RPMI8226 (cell line): ENCODE results near the gene COPZ2.
"Not testable (repeated sequence)": the region's sequence is repeated elsewhere in the genome, so short reads cannot be mapped to it uniquely, and the experiment has no call there.

Source experiments
- DNase-seq: peaks from one replicate; pipeline ENCODE4 v3.0.0-alpha.2; 2015

COPZ2 gene, protein sequence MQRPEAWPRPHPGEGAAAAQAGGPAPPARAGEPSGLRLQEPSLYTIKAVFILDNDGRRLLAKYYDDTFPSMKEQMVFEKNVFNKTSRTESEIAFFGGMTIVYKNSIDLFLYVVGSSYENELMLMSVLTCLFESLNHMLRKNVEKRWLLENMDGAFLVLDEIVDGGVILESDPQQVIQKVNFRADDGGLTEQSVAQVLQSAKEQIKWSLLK

DNA sequence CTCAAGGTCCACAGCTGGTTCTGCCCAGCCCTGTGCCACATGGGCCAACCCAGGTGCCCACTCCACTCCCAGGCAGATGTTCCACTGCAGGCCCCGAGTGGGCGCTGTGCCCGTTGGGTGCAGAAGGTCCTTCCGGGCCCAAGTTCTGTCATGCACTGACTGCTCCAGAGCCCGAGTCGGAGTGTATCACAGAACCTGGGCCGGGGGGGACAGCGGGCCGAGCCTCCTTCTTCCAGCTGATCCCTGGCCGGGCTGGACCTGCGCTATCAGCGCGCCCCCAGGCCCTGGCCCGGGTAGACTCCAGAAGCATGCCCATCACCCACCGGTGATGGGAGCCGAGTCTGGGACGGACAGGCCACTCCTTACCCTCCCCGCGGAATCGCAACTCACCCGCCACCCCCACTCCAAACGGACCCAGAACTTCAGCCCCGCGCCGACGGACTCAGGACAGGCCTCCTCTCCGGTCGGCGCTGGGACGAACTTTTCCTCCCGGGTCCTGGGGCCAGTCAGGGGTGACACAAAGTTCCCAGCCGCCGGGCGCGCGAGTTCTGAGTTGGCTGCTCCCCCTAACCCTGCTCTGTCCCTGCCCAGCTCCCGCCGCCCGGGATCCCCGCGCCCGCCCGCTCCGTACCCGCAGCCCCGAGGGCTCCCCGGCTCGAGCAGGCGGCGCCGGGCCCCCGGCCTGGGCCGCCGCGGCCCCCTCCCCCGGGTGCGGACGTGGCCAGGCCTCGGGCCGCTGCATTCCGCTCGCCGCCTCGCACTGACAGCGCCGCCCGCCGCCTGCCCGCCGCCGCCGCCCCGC is at the start of gene COPZ2:
COPZ2 (minus strand) TSS at position 762 of the 802 bp plus-strand sequence; CDS start at position 742, 20 bp downstream.
- peak; percentile 72 for DNase-seq

- no peak for DNase-seq
These were observed 47.3 kb upstream of the COPZ2 start for GRCh38 chr17:48084932-48085331.

- no peak for DNase-seq
These were observed 44.3 kb upstream of the COPZ2 start for GRCh38 chr17:48081858-48082257.

GRCh38 chr17:48077152-48077551 is 39.6 kb upstream of the COPZ2 start:
- DNase-seq = not testable (repeated sequence)

DNA sequence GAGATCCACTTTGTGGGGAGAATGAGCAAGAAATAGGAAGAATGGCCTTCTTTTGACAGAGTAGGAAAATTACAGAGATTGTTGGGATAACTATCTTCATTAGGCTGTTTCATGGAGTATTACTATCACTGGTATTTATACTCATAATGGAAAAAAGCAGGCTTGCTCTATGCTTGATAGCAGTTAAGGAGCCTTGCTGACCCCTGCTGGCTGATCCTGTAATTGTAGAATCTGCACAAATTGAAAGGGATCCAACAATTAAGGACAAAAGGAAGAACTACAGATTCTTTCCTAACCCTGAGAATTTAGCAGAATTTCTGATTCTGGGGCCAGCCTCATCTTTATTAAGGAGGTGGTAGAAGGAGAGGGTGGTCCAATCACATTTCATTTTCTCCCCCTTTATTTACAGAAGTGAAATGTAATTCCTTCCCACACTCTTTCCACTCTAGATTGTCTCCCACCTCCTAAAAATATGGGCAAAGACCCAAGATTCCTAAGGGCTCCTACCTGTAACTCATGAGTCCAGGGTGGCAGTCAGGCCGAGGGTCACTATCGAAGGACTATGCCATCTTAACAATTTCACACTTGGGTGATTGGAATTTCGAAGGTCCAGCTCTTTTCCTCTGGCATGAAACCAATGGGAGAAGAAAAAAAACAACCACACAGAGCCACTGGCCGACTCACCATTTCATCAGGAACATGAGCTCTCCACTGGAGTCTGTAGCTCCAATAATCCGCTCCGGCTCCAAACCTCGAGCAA is 36.9 kb upstream of the COPZ2 start:
- DNase-seq = peak; percentile 69

DNA sequence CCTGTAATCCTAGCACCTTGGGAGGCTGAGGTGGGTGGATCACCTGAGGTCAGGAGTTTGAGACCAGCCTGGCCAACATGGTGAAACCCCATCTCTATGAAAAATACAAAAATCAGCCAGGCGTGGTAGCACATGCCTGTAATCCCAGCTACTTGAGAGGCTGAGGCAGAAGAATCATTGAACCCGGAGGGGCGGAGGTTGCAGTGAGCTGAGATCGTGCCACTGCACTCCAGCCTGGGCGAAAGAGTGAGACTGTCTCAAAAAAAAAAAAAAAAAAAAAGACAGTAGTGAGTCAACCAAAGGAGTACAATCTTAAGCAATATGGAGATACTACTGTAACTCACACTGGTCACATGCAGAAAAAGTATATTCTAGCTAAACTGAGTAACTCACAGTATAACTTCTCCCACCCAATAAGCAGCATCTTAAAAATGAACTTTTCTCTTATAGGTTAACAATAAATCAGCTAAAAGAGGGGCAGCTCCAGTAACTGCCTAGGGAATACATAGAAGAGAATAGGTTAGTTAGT is 36.0 kb upstream of the COPZ2 start:
- not testable (repeated sequence) for DNase-seq

DNA sequence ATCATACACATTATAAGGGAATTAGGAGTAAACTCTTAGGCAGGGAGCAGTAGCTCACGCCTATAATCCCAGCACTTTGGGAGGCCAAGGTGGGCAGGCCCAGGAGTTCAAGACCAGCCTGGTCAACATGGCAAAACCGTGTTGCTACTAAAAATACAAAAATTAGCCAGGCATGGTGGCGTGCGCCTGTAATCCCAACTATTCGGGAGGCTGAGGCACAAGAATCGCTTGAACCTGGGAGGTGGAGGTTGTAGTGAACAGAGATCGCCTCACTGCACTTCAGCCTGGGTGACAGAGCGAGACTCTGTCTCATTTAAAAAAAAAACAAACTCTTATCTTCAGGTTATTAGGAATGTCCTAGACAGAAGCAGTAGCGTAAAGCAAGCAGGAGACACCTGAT is 35.2 kb upstream of the COPZ2 start:
- not testable (repeated sequence) for DNase-seq

- DNase-seq = no peak
These were observed 34.1 kb upstream of the COPZ2 start for GRCh38 chr17:48071654-48072053.

- DNase-seq = no peak
These were observed 32.6 kb upstream of the COPZ2 start for GRCh38 chr17:48070195-48070594.

DNA sequence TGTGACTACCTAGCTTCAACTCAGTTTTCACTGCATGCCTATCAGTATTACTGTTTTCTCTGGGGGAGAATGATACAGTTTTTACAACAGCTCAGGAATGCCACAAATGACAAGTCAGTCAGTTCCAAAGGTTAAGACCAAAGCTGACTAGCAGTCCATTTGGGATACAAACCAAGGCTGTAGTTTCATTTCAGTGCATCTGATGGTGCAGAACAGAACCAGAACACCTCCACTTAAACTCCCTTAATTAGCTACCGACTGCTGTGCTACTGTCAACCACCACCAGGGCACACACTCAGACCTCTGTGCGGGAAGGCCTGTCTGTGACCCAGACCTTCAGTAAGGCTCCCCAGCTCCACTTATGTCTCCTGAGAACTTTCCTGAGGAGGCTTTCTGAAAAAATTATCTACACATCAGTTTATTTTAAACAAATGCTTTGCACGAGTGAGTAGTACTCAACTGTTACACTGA is 30.9 kb upstream of the COPZ2 start:
- DNase-seq = peak; percentile 25

GRCh38 chr17:48067808-48068207 is 30.2 kb upstream of the COPZ2 start:
- DNase-seq = not testable (repeated sequence)

DNA sequence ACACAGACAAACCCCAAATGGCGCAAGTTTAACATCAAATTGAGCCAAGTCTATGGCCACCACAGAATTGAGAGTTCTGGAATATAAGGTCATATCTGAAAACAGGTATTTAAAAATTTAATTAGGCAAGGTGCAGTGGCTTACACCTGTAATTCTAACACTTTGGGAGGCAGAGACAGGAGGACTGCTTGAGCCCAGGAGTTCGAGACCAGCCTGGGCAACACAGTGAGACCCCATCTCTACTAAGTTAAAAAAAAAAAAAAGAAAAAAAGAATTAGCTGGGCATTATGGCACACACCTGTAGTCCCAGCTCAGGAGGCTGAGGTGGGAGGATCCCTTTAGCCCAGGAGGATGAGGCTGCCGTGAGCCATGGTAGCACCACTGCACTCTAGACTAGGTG is 29.6 kb upstream of the COPZ2 start:
- DNase-seq = no peak

GRCh38 chr17:48066656-48067055 is 29.1 kb upstream of the COPZ2 start:
- DNase-seq = no peak

DNA sequence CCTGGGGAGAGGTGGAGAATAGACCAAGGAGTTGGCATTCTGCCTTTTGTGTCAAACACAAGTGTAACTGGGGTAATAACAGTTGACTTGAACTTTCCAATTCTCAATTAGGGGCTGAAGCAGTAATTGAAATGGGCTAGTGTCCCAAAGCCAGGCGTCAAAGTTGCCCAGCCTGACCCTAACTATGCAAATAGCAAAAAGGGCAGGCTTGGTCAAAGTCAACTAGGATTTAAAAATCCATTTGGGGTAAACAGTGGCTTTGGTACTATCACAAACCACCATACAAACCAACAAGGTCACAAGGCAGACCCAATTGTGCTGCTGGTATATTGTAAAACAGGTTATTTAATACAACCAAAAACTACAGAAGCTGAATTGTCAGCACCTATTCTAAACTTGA is 28.6 kb upstream of the COPZ2 start:
- DNase-seq = no peak

- DNase-seq = no peak
These were observed 27.0 kb upstream of the COPZ2 start for GRCh38 chr17:48064638-48065037.

- no peak for DNase-seq
These were observed 24.7 kb upstream of the COPZ2 start for GRCh38 chr17:48062273-48062672.

- no peak for DNase-seq
These were observed 22.7 kb upstream of the COPZ2 start for GRCh38 chr17:48060249-48060648.

- no peak for DNase-seq
These were observed 21.6 kb upstream of the COPZ2 start for GRCh38 chr17:48059125-48059668.

DNA sequence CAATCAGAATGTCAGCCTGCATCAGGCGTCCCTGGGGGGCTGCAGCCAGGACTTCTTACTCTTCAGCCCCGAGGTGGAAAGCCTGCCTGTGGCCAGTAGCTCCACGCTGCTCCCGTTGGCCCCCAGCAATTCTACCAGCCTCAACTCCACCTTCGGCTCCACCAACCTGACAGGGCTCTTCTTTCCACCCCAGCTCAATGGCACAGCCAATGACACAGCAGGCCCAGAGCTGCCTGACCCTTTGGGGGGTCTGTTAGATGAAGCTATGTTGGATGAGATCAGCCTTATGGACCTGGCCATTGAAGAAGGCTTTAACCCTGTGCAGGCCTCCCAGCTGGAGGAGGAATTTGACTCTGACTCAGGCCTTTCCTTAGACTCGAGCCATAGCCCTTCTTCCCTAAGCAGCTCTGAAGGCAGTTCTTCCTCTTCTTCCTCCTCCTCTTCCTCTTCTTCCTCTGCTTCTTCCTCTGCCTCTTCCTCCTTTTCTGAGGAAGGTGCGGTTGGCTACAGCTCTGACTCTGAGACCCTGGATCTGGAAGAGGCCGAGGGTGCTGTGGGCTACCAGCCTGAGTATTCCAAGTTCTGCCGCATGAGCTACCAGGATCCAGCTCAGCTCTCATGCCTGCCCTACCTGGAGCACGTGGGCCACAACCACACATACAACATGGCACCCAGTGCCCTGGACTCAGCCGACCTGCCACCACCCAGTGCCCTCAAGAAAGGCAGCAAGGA is 21.0 kb upstream of the COPZ2 start:
- no peak for DNase-seq

DNA sequence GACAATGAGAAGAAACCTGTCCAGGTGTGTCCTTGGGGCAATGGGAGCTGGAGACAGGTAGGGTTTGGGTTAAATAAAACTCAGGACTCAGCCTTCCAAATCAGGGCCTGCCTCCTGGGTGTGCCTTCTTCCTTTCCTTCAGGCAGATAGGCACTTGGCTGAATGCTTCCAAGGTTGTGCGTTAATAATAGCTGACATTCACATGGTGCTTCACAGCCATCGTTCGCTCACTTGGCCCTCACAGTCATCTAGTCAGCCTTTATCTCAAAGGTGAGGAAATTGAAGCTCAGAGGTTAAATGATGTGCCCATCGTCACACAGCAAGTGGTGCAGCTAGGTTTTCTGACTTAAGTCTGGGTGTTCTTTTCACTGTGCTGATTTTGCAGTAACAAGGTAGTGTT is 20.0 kb upstream of the COPZ2 start:
- no peak for DNase-seq

- DNase-seq = no peak
These were observed 19.3 kb upstream of the COPZ2 start for GRCh38 chr17:48056879-48057278.

GRCh38 chr17:48056246-48056745 is 18.7 kb upstream of the COPZ2 start:
- DNase-seq = no peak
